SU-DHL-6 (cell line): ENCODE results near the gene CHD6.

Experiments
- CTCF ChIP-seq: fragments of 200-600 bp; sonication (generic); IDR thresholded peaks from one replicate; pipeline ENCODE4 v1.5.1; 2017; ENCODE audit warnings: antibody characterized with exemption, mild to moderate bottlenecking, low read length, moderate library complexity; ENCODE audit not compliant: insufficient read depth, poor library complexity, severe bottlenecking
- EZH2phosphoT487 ChIP-seq: fragments of 200-600 bp; sonication (generic), shearing (Covaris generic); conservative IDR thresholded peaks from 2 replicates; pipeline ENCODE4 v1.6.1; 2018; ENCODE audit warnings: mild to moderate bottlenecking, antibody characterized with exemption, low read length, moderate library complexity, mixed read lengths

- TF ChIP-seq CTCF (no peak), EZH2phosphoT487 (no peak)
Measured at GRCh38 chr20:41367956-41368355, 250.2 kb downstream of the CHD6 start.
